WERI-Rb-1 (cell line): ENCODE results near the gene TIPIN.
"Not testable (repeated sequence)": the region's sequence is repeated elsewhere in the genome, so short reads cannot be mapped to it uniquely, and the experiment has no call there.

Experiments used
- DNase-seq: peaks from one replicate; pipeline ENCODE4 v3.0.0-alpha.2; 2020
- H3K27ac ChIP-seq: fragments of 250-450 bp; sonication (Bioruptor Pico); 2 replicates; pipeline ENCODE4 v1.5.1; 2020; ENCODE audit warnings: mild to moderate bottlenecking, moderate library complexity
- H3K27me3 ChIP-seq: fragments of 250-450 bp; sonication (Bioruptor Pico); 2 replicates; pipeline ENCODE4 v1.5.1; 2021; ENCODE audit warnings: mild to moderate bottlenecking, low read depth, moderate library complexity; ENCODE audit not compliant: insufficient read depth, severe bottlenecking
- H3K36me3 ChIP-seq: fragments of 250-450 bp; sonication (Bioruptor Pico); 2 replicates; pipeline ENCODE4 v1.5.1; 2020; ENCODE audit warnings: mild to moderate bottlenecking, moderate library complexity
- H3K4me3 ChIP-seq: 2 replicates; pipeline ENCODE4 v1.5.1; 2011; ENCODE audit warnings: low read depth, mild to moderate bottlenecking, control low read depth, low read length
- H3K9me3 ChIP-seq: fragments of 250-450 bp; sonication (Bioruptor Pico); 2 replicates; pipeline ENCODE4 v1.5.1; 2021; ENCODE audit warnings: mild to moderate bottlenecking, moderate library complexity; ENCODE audit not compliant: severe bottlenecking
- CTCF ChIP-seq: IDR thresholded peaks from 2 replicates; pipeline ENCODE4 v1.5.1; 2011; ENCODE audit warnings: low read depth, mild to moderate bottlenecking, control low read depth, inconsistent platforms, low read length

TIPIN gene

GRCh38 chr15:66394915-66395314 lies 38.4 kb upstream of the TIPIN start:
- H3K36me3 ChIP-seq = no peaks in the 10 kb centered on the region; the same call in 1 of the 2 replicates

DNA sequence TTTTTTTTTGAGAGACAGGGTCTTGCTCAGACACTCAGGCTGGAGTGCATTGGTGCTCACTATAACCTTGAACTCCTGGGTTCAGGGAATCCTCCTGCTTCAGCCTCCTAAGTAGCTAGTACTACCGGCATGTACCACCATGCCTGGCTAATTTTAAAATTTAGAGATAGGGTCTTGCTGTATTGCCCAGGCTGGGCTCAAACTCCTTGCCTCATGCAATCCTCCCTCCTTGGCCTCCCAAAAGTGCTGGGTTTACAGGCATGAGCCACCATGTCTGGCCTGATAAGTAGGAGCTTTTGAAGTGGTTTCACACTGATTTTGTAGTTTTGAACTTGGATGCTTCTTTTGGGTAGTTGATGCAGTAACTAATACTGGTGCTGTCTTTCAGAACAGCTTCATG lies 38.0 kb upstream of the TIPIN start:
- no peaks in the 10 kb centered on the region; the same call in 1 of the 2 replicates for H3K36me3 ChIP-seq
- no peak for DNase-seq
- no peaks in the 10 kb centered on the region for H3K9me3 ChIP-seq
- no peak for TF ChIP-seq CTCF
- no peak overlapping the region for H3K27ac ChIP-seq
- H3K27me3 ChIP-seq = no peaks in the 10 kb centered on the region
- H3K4me3 ChIP-seq = no peak overlapping the region

More at GRCh38 chr15:66394915-66395314, 38.4 kb upstream of the TIPIN start:
- DNase-seq = no peak
- H3K27me3 ChIP-seq = no peaks in the 10 kb centered on the region
- H3K4me3 ChIP-seq = no peak overlapping the region
- no peaks in the 10 kb centered on the region for H3K9me3 ChIP-seq
- TF ChIP-seq CTCF = no peak
- H3K27ac ChIP-seq = no peak overlapping the region

DNA sequence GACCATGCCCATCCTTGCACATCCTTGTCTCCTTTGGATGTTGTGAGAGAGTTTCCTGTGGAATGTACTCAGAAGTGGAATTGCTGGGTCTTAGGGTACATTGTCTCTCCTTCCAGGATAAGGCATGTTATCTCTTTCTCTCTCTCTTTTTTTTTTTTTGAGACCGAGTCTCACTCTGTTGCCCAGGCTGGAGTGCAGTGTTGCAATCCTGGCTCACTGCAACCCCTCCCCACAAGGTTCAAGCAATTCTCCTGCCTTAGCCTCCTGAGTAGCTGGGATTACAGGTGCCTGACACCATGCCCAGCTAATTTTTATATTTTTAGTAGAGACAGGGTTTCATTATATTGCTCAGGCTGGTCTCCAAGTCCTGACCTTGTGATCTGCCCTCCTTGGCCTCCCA lies 36.6 kb upstream of the TIPIN start:
- H3K9me3 ChIP-seq, DNase-seq, H3K4me3 ChIP-seq, H3K27me3 ChIP-seq, H3K27ac ChIP-seq, H3K36me3 ChIP-seq: not testable (repeated sequence)

DNA sequence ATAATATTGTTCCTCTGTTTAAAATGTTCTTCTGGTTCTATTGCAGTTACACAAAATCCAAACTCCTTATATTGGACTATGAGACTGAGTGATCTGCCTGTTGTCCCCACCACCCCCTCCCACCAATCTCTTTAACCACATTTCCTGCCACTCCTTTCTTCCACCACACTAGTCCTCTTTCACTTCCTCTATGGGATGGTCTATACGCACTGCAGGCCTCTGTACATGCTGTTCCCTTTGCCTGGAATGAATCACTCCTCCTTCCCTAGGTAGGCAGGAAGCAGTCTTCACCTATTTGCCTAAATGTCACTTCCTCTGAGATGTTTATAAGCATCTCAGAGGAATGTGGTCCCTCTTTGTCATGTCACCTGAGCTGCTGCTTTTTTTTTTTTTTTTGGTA lies 34.2 kb upstream of the TIPIN start:
- no peak for TF ChIP-seq CTCF
- Histone ChIP-seq H3K9me3 (no peaks in the 10 kb centered on the region), H3K36me3 (no peaks in the 10 kb centered on the region; the same call in none of the 2 replicates), H3K4me3 (no peak overlapping the region), H3K27me3 (no peaks in the 10 kb centered on the region), H3K27ac (no peak overlapping the region)
- DNase-seq = no peak

DNA sequence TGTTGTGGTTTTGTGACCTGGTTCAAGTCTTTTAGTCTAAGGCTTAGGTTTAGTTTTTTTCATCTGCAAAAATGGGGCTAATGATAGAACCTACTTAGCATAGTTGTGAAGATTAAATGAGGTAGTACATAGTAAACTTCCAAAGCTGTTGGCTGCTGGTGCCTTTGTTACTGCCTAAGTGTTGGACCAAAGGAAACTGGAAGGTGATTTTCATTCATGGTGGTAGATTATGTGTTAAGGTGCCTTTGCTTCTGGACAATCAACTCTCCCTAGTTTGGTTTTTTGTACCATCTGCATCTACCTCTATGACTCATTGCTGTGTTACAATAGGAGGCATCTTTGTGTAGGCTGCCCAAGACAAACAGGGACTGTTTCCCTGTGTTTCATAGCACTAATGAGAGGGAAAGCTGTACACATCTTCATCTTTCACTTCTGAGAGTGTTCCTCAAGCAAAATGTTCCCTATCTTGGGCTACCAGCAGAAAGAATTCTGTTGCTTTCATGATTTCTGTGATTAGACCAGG lies 33.4 kb upstream of the TIPIN start:
- H3K27ac ChIP-seq = no peak overlapping the region
- no peaks in the 10 kb centered on the region for H3K27me3 ChIP-seq
- H3K4me3 ChIP-seq = no peak overlapping the region
- TF ChIP-seq CTCF = no peak
- no peak for DNase-seq
- H3K36me3 ChIP-seq = no peaks in the 10 kb centered on the region; the same call in none of the 2 replicates
- no peaks in the 10 kb centered on the region for H3K9me3 ChIP-seq

GRCh38 chr15:66389098-66389858 lies 32.8 kb upstream of the TIPIN start:
- H3K27me3 ChIP-seq = no peaks in the 10 kb centered on the region
- no peak overlapping the region for H3K4me3 ChIP-seq
- no peaks in the 10 kb centered on the region; the same call in none of the 2 replicates for H3K36me3 ChIP-seq
- DNase-seq = no peak
- no peak overlapping the region for H3K27ac ChIP-seq
- no peak for TF ChIP-seq CTCF
- H3K9me3 ChIP-seq = no peaks in the 10 kb centered on the region
